ENCODE results near the gene EPHA6.
"Not testable (repeated sequence)": the region's sequence is repeated elsewhere in the genome, so short reads cannot be mapped to it uniquely, and the experiment has no call there.

EPHA6 gene

DNA sequence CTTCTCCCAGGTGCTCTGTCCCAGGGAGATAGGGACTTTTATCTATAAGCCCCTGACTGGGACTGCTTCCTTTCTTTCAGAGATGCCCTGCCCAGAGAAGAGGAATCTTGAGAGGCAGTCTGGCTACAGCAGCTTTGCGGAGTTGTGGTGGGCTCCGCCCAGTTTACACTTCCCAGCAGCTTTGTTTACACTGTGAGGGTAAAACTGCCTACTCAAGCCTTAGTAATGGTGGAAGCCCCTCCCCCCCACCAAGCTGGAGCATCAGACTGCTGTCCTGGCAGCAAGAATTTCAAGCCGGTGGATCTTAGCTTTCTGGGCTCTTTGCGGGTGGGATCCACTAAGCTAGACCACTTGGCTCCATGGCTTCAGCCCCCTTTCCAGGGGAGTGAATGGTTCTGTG lies 696.4 kb downstream of the EPHA6 start:
- Histone ChIP-seq H3K4me3 (ENCODE audit: insufficient read depth, low read depth, low read length, poor library complexity, severe bottlenecking) (no peak overlapping the region), H3K9me3 (ENCODE audit: control insufficient read depth, low read length) (no peaks in the 10 kb centered on the region), H3K27me3 (replicated peaks; ENCODE audit: control insufficient read depth, insufficient read depth, low read length, poor library complexity, severe bottlenecking) (no peaks in the 10 kb centered on the region), H3K27ac (ENCODE audit: insufficient read depth, low read length, poor library complexity, severe bottlenecking) (no peak overlapping the region), H3K4me1 (ENCODE audit: control insufficient read depth, insufficient read depth, low read length, poor library complexity, severe bottlenecking) (no peaks in the 10 kb centered on the region), H3K36me3 (ENCODE audit: control insufficient read depth, insufficient read depth, low read length) (no peaks in the 10 kb centered on the region)
- DNase-seq = no peak

DNA sequence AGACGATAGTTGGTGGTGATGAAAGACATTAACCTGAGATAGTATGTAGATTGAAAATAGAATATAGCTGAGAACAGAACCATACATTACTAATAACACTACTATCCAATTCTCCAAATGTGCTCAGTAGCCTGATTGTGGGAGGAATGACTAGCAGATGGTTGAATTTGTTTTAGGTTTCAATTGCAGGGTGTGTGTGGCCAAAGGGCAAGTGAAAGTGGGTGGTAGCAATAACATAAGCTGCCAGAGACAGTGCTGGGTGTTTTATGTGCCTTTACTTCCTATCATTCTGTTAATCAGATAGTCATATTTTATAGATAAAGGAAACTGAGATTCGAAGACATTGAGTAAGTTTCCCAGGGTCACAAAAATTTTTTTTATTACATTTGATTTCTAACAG lies 700.7 kb downstream of the EPHA6 start:
- no peaks in the 10 kb centered on the region for H3K9me3 ChIP-seq (ENCODE audit: control insufficient read depth, low read length)
- no peaks in the 10 kb centered on the region for H3K27me3 ChIP-seq (replicated peaks; ENCODE audit: control insufficient read depth, insufficient read depth, low read length, poor library complexity, severe bottlenecking)
- H3K27ac ChIP-seq (ENCODE audit: insufficient read depth, low read length, poor library complexity, severe bottlenecking) = no peak overlapping the region
- H3K4me1 ChIP-seq (ENCODE audit: control insufficient read depth, insufficient read depth, low read length, poor library complexity, severe bottlenecking) = no peaks in the 10 kb centered on the region
- no peak overlapping the region for H3K4me3 ChIP-seq (ENCODE audit: insufficient read depth, low read depth, low read length, poor library complexity, severe bottlenecking)
- DNase-seq = no peak
- no peaks in the 10 kb centered on the region for H3K36me3 ChIP-seq (ENCODE audit: control insufficient read depth, insufficient read depth, low read length)

DNA sequence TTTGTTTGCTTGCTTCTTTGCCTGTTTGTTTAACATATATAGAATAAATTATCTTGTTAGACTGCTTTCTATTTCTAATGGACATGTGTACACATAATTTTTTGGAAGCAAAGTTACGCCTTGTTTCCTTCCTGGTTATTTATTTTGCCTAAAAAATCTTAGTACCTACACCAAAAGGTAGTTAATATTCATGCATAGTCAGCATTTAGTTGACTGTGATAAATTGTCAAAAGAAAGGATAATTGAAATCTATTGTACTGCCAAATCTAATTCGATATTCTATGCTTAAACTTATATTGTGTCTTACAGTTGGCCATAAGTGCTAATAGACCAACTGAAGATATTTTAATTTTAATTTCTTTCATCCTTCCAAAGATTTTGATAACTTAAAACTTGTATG lies 716.3 kb downstream of the EPHA6 start:
- no peaks in the 10 kb centered on the region for H3K36me3 ChIP-seq (ENCODE audit: control insufficient read depth, insufficient read depth, low read length)
- H3K27me3 ChIP-seq (replicated peaks; ENCODE audit: control insufficient read depth, insufficient read depth, low read length, poor library complexity, severe bottlenecking) = no peaks in the 10 kb centered on the region
- H3K9me3 ChIP-seq (ENCODE audit: control insufficient read depth, low read length) = no peaks in the 10 kb centered on the region
- no peak overlapping the region for H3K4me3 ChIP-seq (ENCODE audit: insufficient read depth, low read depth, low read length, poor library complexity, severe bottlenecking)
- no peaks in the 10 kb centered on the region for H3K4me1 ChIP-seq (ENCODE audit: control insufficient read depth, insufficient read depth, low read length, poor library complexity, severe bottlenecking)
- no peak overlapping the region for H3K27ac ChIP-seq (ENCODE audit: insufficient read depth, low read length, poor library complexity, severe bottlenecking)
- DNase-seq = no peak

- not testable (repeated sequence) for DNase-seq; H3K27ac ChIP-seq (ENCODE audit: insufficient read depth, low read length, poor library complexity, severe bottlenecking); H3K4me1 ChIP-seq (ENCODE audit: control insufficient read depth, insufficient read depth, low read length, poor library complexity, severe bottlenecking); H3K27me3 ChIP-seq (replicated peaks; ENCODE audit: control insufficient read depth, insufficient read depth, low read length, poor library complexity, severe bottlenecking); H3K36me3 ChIP-seq (ENCODE audit: control insufficient read depth, insufficient read depth, low read length); H3K4me3 ChIP-seq (ENCODE audit: insufficient read depth, low read depth, low read length, poor library complexity, severe bottlenecking); H3K9me3 ChIP-seq (ENCODE audit: control insufficient read depth, low read length)
Measured at GRCh38 chr3:97547573-97547972, 733.2 kb downstream of the EPHA6 start.

DNA sequence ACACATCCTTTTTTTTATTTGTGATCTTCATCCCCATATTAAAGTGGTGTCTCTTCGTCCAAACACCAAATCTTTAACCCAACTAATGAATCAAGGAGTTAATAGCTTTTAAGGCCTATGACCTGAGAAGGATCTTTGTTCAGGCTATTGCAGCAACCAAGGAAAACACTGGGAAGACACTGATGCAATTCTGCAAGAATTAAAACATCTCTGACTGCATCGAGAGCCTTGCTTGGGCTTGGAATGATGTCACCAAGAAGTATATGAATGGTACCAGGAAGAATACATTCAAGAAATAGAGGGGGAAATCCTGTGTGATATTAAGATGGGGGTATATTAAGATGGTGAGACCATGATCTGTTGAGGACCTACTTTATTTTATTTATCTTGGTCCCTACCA lies 736.0 kb downstream of the EPHA6 start:
- no peaks in the 10 kb centered on the region for H3K4me1 ChIP-seq (ENCODE audit: control insufficient read depth, insufficient read depth, low read length, poor library complexity, severe bottlenecking)
- H3K36me3 ChIP-seq (ENCODE audit: control insufficient read depth, insufficient read depth, low read length) = no peaks in the 10 kb centered on the region
- DNase-seq = no peak
- no peaks in the 10 kb centered on the region for H3K9me3 ChIP-seq (ENCODE audit: control insufficient read depth, low read length)
- H3K27ac ChIP-seq (ENCODE audit: insufficient read depth, low read length, poor library complexity, severe bottlenecking) = no peak overlapping the region
- no peaks in the 10 kb centered on the region for H3K27me3 ChIP-seq (replicated peaks; ENCODE audit: control insufficient read depth, insufficient read depth, low read length, poor library complexity, severe bottlenecking)
- H3K4me3 ChIP-seq (ENCODE audit: insufficient read depth, low read depth, low read length, poor library complexity, severe bottlenecking) = no peak overlapping the region

- H3K36me3 ChIP-seq (ENCODE audit: control insufficient read depth, insufficient read depth, low read length) = no peaks in the 10 kb centered on the region
- no peaks in the 10 kb centered on the region for H3K27me3 ChIP-seq (replicated peaks; ENCODE audit: control insufficient read depth, insufficient read depth, low read length, poor library complexity, severe bottlenecking)
- H3K9me3 ChIP-seq (ENCODE audit: control insufficient read depth, low read length) = no peaks in the 10 kb centered on the region
- H3K27ac ChIP-seq (ENCODE audit: insufficient read depth, low read length, poor library complexity, severe bottlenecking) = no peak overlapping the region
- H3K4me3 ChIP-seq (ENCODE audit: insufficient read depth, low read depth, low read length, poor library complexity, severe bottlenecking) = no peak overlapping the region
- DNase-seq = no peak
- no peaks in the 10 kb centered on the region for H3K4me1 ChIP-seq (ENCODE audit: control insufficient read depth, insufficient read depth, low read length, poor library complexity, severe bottlenecking)
Measured at GRCh38 chr3:97552186-97552585, 737.8 kb downstream of the EPHA6 start.

GRCh38 chr3:97575742-97576141 lies 761.3 kb downstream of the EPHA6 start:
- DNase-seq = no peak
- no peaks in the 10 kb centered on the region for H3K27me3 ChIP-seq (replicated peaks; ENCODE audit: control insufficient read depth, insufficient read depth, low read length, poor library complexity, severe bottlenecking)
- no peaks in the 10 kb centered on the region for H3K36me3 ChIP-seq (ENCODE audit: control insufficient read depth, insufficient read depth, low read length)
- no peaks in the 10 kb centered on the region for H3K4me1 ChIP-seq (ENCODE audit: control insufficient read depth, insufficient read depth, low read length, poor library complexity, severe bottlenecking)
- H3K27ac ChIP-seq (ENCODE audit: insufficient read depth, low read length, poor library complexity, severe bottlenecking) = no peak overlapping the region
- no peaks in the 10 kb centered on the region for H3K9me3 ChIP-seq (ENCODE audit: control insufficient read depth, low read length)
- H3K4me3 ChIP-seq (ENCODE audit: insufficient read depth, low read depth, low read length, poor library complexity, severe bottlenecking) = no peak overlapping the region

- H3K27ac ChIP-seq (ENCODE audit: insufficient read depth, low read length, poor library complexity, severe bottlenecking) = no peak overlapping the region
- no peaks in the 10 kb centered on the region for H3K27me3 ChIP-seq (replicated peaks; ENCODE audit: control insufficient read depth, insufficient read depth, low read length, poor library complexity, severe bottlenecking)
- no peaks in the 10 kb centered on the region for H3K4me1 ChIP-seq (ENCODE audit: control insufficient read depth, insufficient read depth, low read length, poor library complexity, severe bottlenecking)
- DNase-seq = no peak
- no peaks in the 10 kb centered on the region for H3K36me3 ChIP-seq (ENCODE audit: control insufficient read depth, insufficient read depth, low read length)
- H3K4me3 ChIP-seq (ENCODE audit: insufficient read depth, low read depth, low read length, poor library complexity, severe bottlenecking) = no peak overlapping the region
- no peaks in the 10 kb centered on the region for H3K9me3 ChIP-seq (ENCODE audit: control insufficient read depth, low read length)
Measured at GRCh38 chr3:97576221-97576620, 761.8 kb downstream of the EPHA6 start.

- DNase-seq = no peak
- H3K36me3 ChIP-seq (ENCODE audit: control insufficient read depth, insufficient read depth, low read length) = no peaks in the 10 kb centered on the region
- H3K27ac ChIP-seq (ENCODE audit: insufficient read depth, low read length, poor library complexity, severe bottlenecking) = no peak overlapping the region
- H3K27me3 ChIP-seq (replicated peaks; ENCODE audit: control insufficient read depth, insufficient read depth, low read length, poor library complexity, severe bottlenecking) = no peaks in the 10 kb centered on the region
- no peaks in the 10 kb centered on the region for H3K4me1 ChIP-seq (ENCODE audit: control insufficient read depth, insufficient read depth, low read length, poor library complexity, severe bottlenecking)
- H3K4me3 ChIP-seq (ENCODE audit: insufficient read depth, low read depth, low read length, poor library complexity, severe bottlenecking) = no peak overlapping the region
- no peaks in the 10 kb centered on the region for H3K9me3 ChIP-seq (ENCODE audit: control insufficient read depth, low read length)
Measured at GRCh38 chr3:97579365-97579764, 765.0 kb downstream of the EPHA6 start.

DNA sequence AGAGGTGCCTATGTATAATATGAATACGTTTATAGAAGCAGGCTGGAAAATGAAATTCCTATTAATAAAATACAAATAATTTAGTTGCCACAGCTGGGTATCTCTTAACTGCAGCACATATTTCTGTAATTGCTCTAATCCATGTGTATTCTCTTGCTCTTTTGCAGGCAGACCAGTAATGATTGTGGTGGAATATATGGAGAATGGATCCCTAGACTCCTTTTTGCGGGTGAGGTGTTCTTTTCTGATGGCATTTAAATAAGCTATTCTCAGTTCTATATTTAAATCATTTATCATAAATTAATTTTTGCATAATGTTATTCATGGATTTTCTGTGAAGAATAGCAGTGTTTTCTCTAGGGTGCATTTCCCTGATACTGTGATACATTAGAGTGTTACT lies 796.2 kb downstream of the EPHA6 start:
- Histone ChIP-seq H3K9me3 (ENCODE audit: control insufficient read depth, low read length) (no peaks in the 10 kb centered on the region), H3K36me3 (ENCODE audit: control insufficient read depth, insufficient read depth, low read length) (no peaks in the 10 kb centered on the region), H3K27ac (ENCODE audit: insufficient read depth, low read length, poor library complexity, severe bottlenecking) (no peak overlapping the region), H3K27me3 (replicated peaks; ENCODE audit: control insufficient read depth, insufficient read depth, low read length, poor library complexity, severe bottlenecking) (no peaks in the 10 kb centered on the region), H3K4me3 (ENCODE audit: insufficient read depth, low read depth, low read length, poor library complexity, severe bottlenecking) (no peak overlapping the region), H3K4me1 (ENCODE audit: control insufficient read depth, insufficient read depth, low read length, poor library complexity, severe bottlenecking) (no peaks in the 10 kb centered on the region)
- no peak for DNase-seq

- H3K4me3 ChIP-seq (ENCODE audit: insufficient read depth, low read depth, low read length, poor library complexity, severe bottlenecking) = no peak overlapping the region
- no peak overlapping the region for H3K27ac ChIP-seq (ENCODE audit: insufficient read depth, low read length, poor library complexity, severe bottlenecking)
- no peaks in the 10 kb centered on the region for H3K4me1 ChIP-seq (ENCODE audit: control insufficient read depth, insufficient read depth, low read length, poor library complexity, severe bottlenecking)
- DNase-seq = no peak
- no peaks in the 10 kb centered on the region for H3K9me3 ChIP-seq (ENCODE audit: control insufficient read depth, low read length)
- H3K36me3 ChIP-seq (ENCODE audit: control insufficient read depth, insufficient read depth, low read length) = no peaks in the 10 kb centered on the region
- no peaks in the 10 kb centered on the region for H3K27me3 ChIP-seq (replicated peaks; ENCODE audit: control insufficient read depth, insufficient read depth, low read length, poor library complexity, severe bottlenecking)
Measured at GRCh38 chr3:97612632-97613031, 798.2 kb downstream of the EPHA6 start.

Data from effector memory CD4-positive, alpha-beta T cell (primary cell).